Neuronal stem cell (in vitro differentiated cells): ENCODE measurements around the gene GLIS1.
A peak's percentile ranks its signal among the peaks of the same experiment; 100 is the strongest.

Source experiments
- DNase-seq: peaks from one replicate; pipeline ENCODE4 v3.0.0-alpha.2; 2013; ENCODE audit warnings: low spot score
- H2AFZ ChIP-seq: one replicate; pipeline ENCODE4 v1.6.1; 2013; ENCODE audit warnings: mild to moderate bottlenecking, low read length, inconsistent platforms
- H2AK5ac ChIP-seq: 2 replicates; pipeline ENCODE4 v1.6.1; 2013; ENCODE audit warnings: low read depth, mild to moderate bottlenecking, inconsistent platforms, low read length, moderate library complexity, mixed read lengths
- H2BK120ac ChIP-seq: 2 replicates; pipeline ENCODE4 v1.6.1; 2013; ENCODE audit warnings: low read depth, mild to moderate bottlenecking, inconsistent platforms, low read length, moderate library complexity, mixed read lengths
- H2BK12ac ChIP-seq: one replicate; pipeline ENCODE4 v1.6.1; 2013; ENCODE audit warnings: low read length, inconsistent platforms
- H2BK15ac ChIP-seq: 2 replicates; pipeline ENCODE4 v1.6.1; 2013; ENCODE audit warnings: mild to moderate bottlenecking, low read length, inconsistent platforms, mixed read lengths
- H2BK5ac ChIP-seq: one replicate; pipeline ENCODE4 v1.6.1; 2013; ENCODE audit warnings: inconsistent platforms, mild to moderate bottlenecking, low read length, moderate library complexity
- H3K14ac ChIP-seq: one replicate; pipeline ENCODE4 v1.6.1; 2013; ENCODE audit warnings: low read length, inconsistent platforms
- H3K18ac ChIP-seq: 2 replicates; pipeline ENCODE4 v1.6.1; 2013; ENCODE audit warnings: low read length, inconsistent platforms
- H3K23ac ChIP-seq: 2 replicates; pipeline ENCODE4 v1.6.1; 2013; ENCODE audit warnings: low read depth, mild to moderate bottlenecking, mixed read lengths, low read length, inconsistent platforms; ENCODE audit not compliant: poor library complexity
- H3K27ac ChIP-seq: replicated peaks from 3 replicates; pipeline ENCODE4 v1.5.1; 2013; ENCODE audit warnings: low read length, inconsistent platforms
- H3K27me3 ChIP-seq, 3 experiments: 2 replicates each; pipeline ENCODE4 v1.6.1; 2013; ENCODE audit warnings: low read length in 3 of 3, mild to moderate bottlenecking in 2 of 3, inconsistent platforms in 1 of 3, low read depth in 1 of 3, mixed read lengths in 1 of 3, moderate library complexity in 1 of 3; ENCODE audit not compliant: control insufficient read depth in 3 of 3, insufficient read depth in 3 of 3
- H3K36me3 ChIP-seq, 2 donors: replicated peaks in 1 of 2; 2 replicates each; pipeline ENCODE4 v1.6.1; 2013; ENCODE audit warnings: low read length in 2 of 2; ENCODE audit not compliant: control insufficient read depth in 2 of 2, insufficient read depth in 2 of 2
- H3K4ac ChIP-seq: 2 replicates; pipeline ENCODE4 v1.6.1; 2013; ENCODE audit warnings: inconsistent platforms, mild to moderate bottlenecking, low read length, moderate library complexity
- H3K4me1 ChIP-seq, 2 donors: 1 replicate in 1 of 2; 2 replicates in 1 of 2; pipeline ENCODE4 v1.6.1; 2013; ENCODE audit warnings: low read length in 2 of 2, low read depth in 1 of 2; ENCODE audit not compliant: control insufficient read depth in 2 of 2, insufficient read depth in 1 of 2
- H3K4me2 ChIP-seq: one replicate; pipeline ENCODE4 v1.6.1; 2013; ENCODE audit warnings: mild to moderate bottlenecking, low read length, inconsistent platforms; ENCODE audit not compliant: insufficient read depth, poor library complexity, severe bottlenecking
- H3K4me3 ChIP-seq, 2 donors: 2 replicates each; pipeline ENCODE4 v1.5.1; 2013; ENCODE audit warnings: low read length in 2 of 2, mild to moderate bottlenecking in 2 of 2, inconsistent platforms in 1 of 2, moderate library complexity in 1 of 2
- H3K79me1 ChIP-seq: one replicate; pipeline ENCODE4 v1.6.1; 2013; ENCODE audit warnings: low read depth, mild to moderate bottlenecking, inconsistent platforms, low read length, moderate library complexity
- H3K9ac ChIP-seq: one replicate; pipeline ENCODE4 v1.6.1; 2013; ENCODE audit warnings: mild to moderate bottlenecking, low read depth, low read length, inconsistent platforms; ENCODE audit not compliant: poor library complexity
- H3K9me3 ChIP-seq, 2 donors: replicated peaks in 1 of 2; 2 replicates each; pipeline versions ENCODE3 to v1.6.1; 2013; ENCODE audit warnings: low read length in 2 of 2, mild to moderate bottlenecking in 2 of 2, inconsistent platforms in 1 of 2, low read depth in 1 of 2, mixed read lengths in 1 of 2, moderate library complexity in 1 of 2; ENCODE audit not compliant: control insufficient read depth in 2 of 2, insufficient read depth in 1 of 2
- H4K8ac ChIP-seq: one replicate; pipeline ENCODE4 v1.6.1; 2013; ENCODE audit warnings: low read depth, mild to moderate bottlenecking, inconsistent platforms, low read length, moderate library complexity
- H4K91ac ChIP-seq: one replicate; pipeline ENCODE4 v1.6.1; 2013; ENCODE audit warnings: low read length, low read depth, mild to moderate bottlenecking, inconsistent platforms; ENCODE audit not compliant: poor library complexity
- WGBS, 2 donors: extraction: QIAGEN DNeasy Blood & Tissue Kit; methylation state at CpG; one replicate each; pipeline ENCODE4 v1.1.7; 2013; ENCODE audit warnings: missing lambda C conversion rate in 2 of 2, mixed read lengths in 1 of 2; ENCODE audit not compliant: insufficient read length in 2 of 2, insufficient replicate concordance in 1 of 2; ENCODE audit errors: extremely low coverage in 2 of 2; 5-methylcytosine and 5-hydroxymethylcytosine counted together

GLIS1 gene

DNA sequence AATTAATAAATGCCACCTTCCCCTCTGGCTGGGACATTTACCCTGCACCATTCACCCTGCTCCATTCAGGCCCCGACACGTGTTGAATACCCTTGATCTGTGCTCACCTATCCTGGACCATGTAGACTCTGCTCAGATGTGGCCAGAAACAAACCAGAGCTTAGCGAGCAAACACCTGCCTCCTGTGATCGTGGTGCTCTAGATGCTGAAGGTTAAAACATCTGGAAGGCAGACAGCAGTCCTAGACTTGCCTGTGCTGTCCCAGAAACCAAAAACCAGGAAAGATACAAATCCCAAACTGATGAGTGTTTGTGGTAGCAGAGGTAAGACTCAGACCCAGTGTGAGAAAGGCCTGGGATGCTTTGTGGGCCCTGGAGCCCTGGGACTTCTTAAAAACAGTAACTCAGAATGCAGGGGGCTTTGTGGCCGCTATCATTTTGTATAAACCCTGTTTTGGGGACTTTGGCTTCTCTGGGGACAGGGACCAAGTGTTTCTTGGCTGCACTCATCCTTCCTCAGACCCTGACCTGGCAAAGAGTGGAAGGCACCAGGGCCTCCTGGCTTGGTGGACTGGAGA, 180.1 kb downstream of the GLIS1 start:
- Histone ChIP-seq H3K4me1 (peaks cover 0 to 10% of the 10 kb centered on the region in 2 donors), H2AK5ac (no peak overlapping the region), H3K18ac (no peak overlapping the region), H2BK120ac (no peak overlapping the region), H2BK5ac (no peak overlapping the region), H3K4ac (no peak overlapping the region), H3K9me3 (peaks cover 0 to 9% of the 10 kb centered on the region in 2 donors), H3K27me3 (peaks cover 0 to 19% (median 0%) of the 10 kb centered on the region in 3 experiments), H2BK12ac (no peak overlapping the region), H3K14ac (no peak overlapping the region), H3K27ac (no peak overlapping the region), H3K9ac (no peak overlapping the region), H2AFZ (no peak overlapping the region), H4K91ac (no peak overlapping the region), H3K4me3 (no peak overlapping the region), H3K23ac (no peak overlapping the region), H2BK15ac (no peak overlapping the region), H3K36me3 (peaks cover 0 to 3% of the 10 kb centered on the region in 2 donors), H4K8ac (no peak overlapping the region), H3K4me2 (no peak overlapping the region), H3K79me1 (peaks cover 5% of the 10 kb centered on the region)
- no CpG with 5 or more reads among the region's 5 CpGs for WGBS, 2 donors
- no peak for DNase-seq

DNA sequence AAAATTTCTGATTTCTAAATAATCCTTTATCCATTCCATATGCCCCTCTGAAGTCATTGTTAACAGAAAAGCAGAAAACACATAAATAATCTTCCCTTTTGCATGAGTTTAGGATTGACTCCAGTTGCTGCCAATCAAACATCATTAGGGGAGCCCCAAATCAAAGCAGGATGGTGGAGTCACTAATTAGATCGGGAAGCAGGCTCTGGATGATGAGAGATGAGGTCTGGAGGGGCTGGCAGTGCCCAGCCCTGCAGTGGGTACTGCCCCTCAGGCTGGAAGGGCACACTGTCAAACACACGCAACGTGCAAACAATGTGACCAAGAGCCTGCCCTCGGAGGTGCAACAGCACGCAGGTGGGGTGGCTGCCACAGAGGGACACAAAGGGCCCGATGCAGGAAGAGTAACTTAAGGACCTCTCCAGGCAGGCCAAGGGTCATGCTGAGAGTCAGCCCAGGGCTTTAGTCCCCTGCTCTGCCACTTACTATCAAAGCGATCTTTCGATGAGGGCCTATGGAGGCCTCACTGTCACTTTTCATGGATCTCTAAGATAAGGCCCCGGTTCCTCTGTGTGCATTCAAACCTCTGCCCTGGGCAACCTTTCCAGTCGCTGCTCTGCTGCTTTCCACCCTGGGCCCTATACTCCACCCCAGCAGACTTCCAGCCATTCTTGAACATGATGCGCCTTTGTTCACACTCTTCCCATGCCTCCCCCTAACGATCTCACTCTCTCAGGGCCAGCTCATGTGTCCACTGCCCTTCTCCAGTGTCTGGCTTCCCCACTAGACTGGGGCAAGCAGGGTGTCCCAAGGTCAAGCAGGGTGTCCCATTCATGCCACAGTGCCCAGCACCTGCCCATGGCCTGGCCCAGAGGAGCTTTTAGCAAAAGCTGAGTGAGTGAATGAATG, 180.9 kb downstream of the GLIS1 start:
- no peak overlapping the region for H3K18ac ChIP-seq
- no peak overlapping the region for H2BK15ac ChIP-seq
- H3K27ac ChIP-seq = no peak overlapping the region
- WGBS, 2 donors = no CpG with 5 or more reads among the region's 12 CpGs
- no peak overlapping the region for H4K8ac ChIP-seq
- H3K4me1 ChIP-seq = peaks cover 0 to 10% of the 10 kb centered on the region in 2 donors
- no peak overlapping the region for H3K4me3 ChIP-seq
- no peak overlapping the region for H4K91ac ChIP-seq
- peaks cover 0 to 3% of the 10 kb centered on the region in 2 donors for H3K36me3 ChIP-seq
- no peak overlapping the region for H3K9ac ChIP-seq
- H3K4ac ChIP-seq = no peak overlapping the region
- H2BK5ac ChIP-seq = no peak overlapping the region
- H2AFZ ChIP-seq = no peak overlapping the region
- H2BK12ac ChIP-seq = peak overlapping the region; percentile 4
- H3K9me3 ChIP-seq = peaks cover 0 to 9% of the 10 kb centered on the region in 2 donors
- H3K79me1 ChIP-seq = peaks cover 5% of the 10 kb centered on the region
- no peak overlapping the region for H3K14ac ChIP-seq
- no peak overlapping the region for H3K23ac ChIP-seq
- no peak overlapping the region for H3K4me2 ChIP-seq
- H2AK5ac ChIP-seq = peak overlapping the region; percentile 8
- no peak for DNase-seq
- H3K27me3 ChIP-seq = peaks cover 0 to 20% (median 0%) of the 10 kb centered on the region in 3 experiments
- H2BK120ac ChIP-seq = no peak overlapping the region

DNA sequence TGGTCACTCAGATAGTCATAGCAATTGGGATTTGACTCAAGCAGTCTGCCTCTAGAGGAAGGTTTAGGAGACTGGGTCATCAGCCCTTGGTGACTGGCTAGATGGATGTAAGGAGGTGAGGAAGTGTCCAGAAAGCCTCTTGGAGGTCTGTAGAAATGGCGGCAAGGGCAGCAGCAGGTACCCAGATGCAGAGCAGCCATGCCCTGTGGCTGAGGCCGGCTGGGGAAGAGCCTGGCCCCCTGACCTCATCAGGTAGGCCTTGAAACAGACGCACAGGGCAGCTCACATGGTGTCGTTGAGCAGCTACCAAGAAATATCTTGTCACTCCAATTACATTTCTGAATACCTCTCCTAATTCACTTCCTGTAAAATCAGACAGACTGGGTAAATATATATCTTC, 181.6 kb downstream of the GLIS1 start:
- Histone ChIP-seq H3K23ac (no peak overlapping the region), H3K4me3 (no peak overlapping the region), H3K79me1 (peaks cover 5% of the 10 kb centered on the region), H4K8ac (no peak overlapping the region), H4K91ac (no peak overlapping the region), H2AFZ (no peak overlapping the region), H2AK5ac (no peak overlapping the region), H3K9ac (no peak overlapping the region), H3K4me1 (peaks cover 0 to 14% of the 10 kb centered on the region in 2 donors), H3K9me3 (peaks cover 0 to 9% of the 10 kb centered on the region in 2 donors), H2BK12ac (no peak overlapping the region), H3K27ac (no peak overlapping the region), H3K27me3 (peaks cover 0 to 24% (median 0%) of the 10 kb centered on the region in 3 experiments), H3K4me2 (no peak overlapping the region), H2BK120ac (no peak overlapping the region), H3K4ac (no peak overlapping the region), H3K14ac (no peak overlapping the region), H3K18ac (no peak overlapping the region), H2BK15ac (no peak overlapping the region), H3K36me3 (peaks cover 0 to 3% of the 10 kb centered on the region in 2 donors), H2BK5ac (no peak overlapping the region)
- WGBS, 2 donors = no CpG with 5 or more reads among the region's 4 CpGs
- DNase-seq = no peak

GRCh38 chr1:53556657-53557227, 182.2 kb downstream of the GLIS1 start:
- Histone ChIP-seq H3K4ac (no peak overlapping the region), H3K27ac (no peak overlapping the region), H3K4me1 (peaks cover 0 to 17% of the 10 kb centered on the region in 2 donors), H3K18ac (no peak overlapping the region), H3K23ac (peak overlapping the region; percentile 71), H3K4me3 (peak overlapping the region in 1 of 2 donors; percentile 12), H4K91ac (no peak overlapping the region), H3K27me3 (peaks cover 0 to 24% (median 0%) of the 10 kb centered on the region in 3 experiments), H3K14ac (peak overlapping the region; percentile 25), H4K8ac (peak overlapping the region; percentile 73), H3K79me1 (peaks cover 5% of the 10 kb centered on the region), H3K4me2 (no peak overlapping the region), H2BK15ac (no peak overlapping the region), H3K9ac (peak overlapping the region; percentile 22), H3K36me3 (peaks cover 0 to 3% of the 10 kb centered on the region in 2 donors), H2BK120ac (no peak overlapping the region), H2BK12ac (no peak overlapping the region), H2BK5ac (no peak overlapping the region), H2AK5ac (no peak overlapping the region), H2AFZ (no peak overlapping the region), H3K9me3 (peaks cover 0 to 9% of the 10 kb centered on the region in 2 donors)
- no peak for DNase-seq
- WGBS, 2 donors = no CpG with 5 or more reads among the region's 3 CpGs
